Smooth muscle cell (in vitro differentiated cells): Measurements from ENCODE around the gene ZC3H7B. TPM values are rescaled to one million over a fixed set of nuclear protein-coding genes. Genes with fewer than 3 reads are reported as not detected.

Experiments used
- DNase-seq: peaks from one replicate; lab custom pipeline; 2025; ENCODE audit not compliant: unreplicated experiment; lab: John Stamatoyannopoulos, UW
- H2AFZ ChIP-seq: fragments of 200-600 bp; sonication (generic); 2 replicates; pipeline ENCODE4 v1.6.0; 2016; ENCODE audit warnings: antibody characterized with exemption, low read depth, mild to moderate bottlenecking
- H3F3A ChIP-seq: fragments of 200-600 bp; sonication (generic); 2 replicates; pipeline ENCODE4 v1.6.0; 2017; ENCODE audit warnings: antibody characterized with exemption, low read depth
- H3K27ac ChIP-seq: fragments of 200-600 bp; sonication (generic); 2 replicates; pipeline ENCODE4 v1.5.1; 2016; ENCODE audit warnings: low read depth, mild to moderate bottlenecking
- H3K27me3 ChIP-seq: fragments of 200-600 bp; sonication (generic); 2 replicates; pipeline ENCODE4 v1.6.1; 2016; ENCODE audit warnings: low read depth, mild to moderate bottlenecking
- H3K36me3 ChIP-seq: fragments of 200-600 bp; sonication (generic); 2 replicates; pipeline ENCODE4 v1.5.1; 2016; ENCODE audit warnings: low read depth
- H3K4me1 ChIP-seq: fragments of 200-600 bp; sonication (generic); 2 replicates; pipeline ENCODE4 v1.5.1; 2016; ENCODE audit warnings: low read depth
- H3K4me2 ChIP-seq: fragments of 200-600 bp; sonication (generic); 2 replicates; pipeline ENCODE4 v1.6.0; 2016; ENCODE audit warnings: mild to moderate bottlenecking
- H3K4me3 ChIP-seq: fragments of 200-600 bp; sonication (generic); 2 replicates; pipeline ENCODE4 v1.5.1; 2016; ENCODE audit warnings: mild to moderate bottlenecking
- H3K79me2 ChIP-seq: fragments of 200-600 bp; sonication (generic); 2 replicates; pipeline ENCODE4 v1.6.0; 2016; ENCODE audit warnings: low read depth, mild to moderate bottlenecking
- H3K9ac ChIP-seq: fragments of 200-600 bp; sonication (generic); 2 replicates; pipeline ENCODE4 v1.6.0; 2016; ENCODE audit warnings: low read depth
- H3K9me3 ChIP-seq: fragments of 200-600 bp; sonication (generic); replicated peaks from 2 replicates; pipeline ENCODE4 v1.5.1; 2016; ENCODE audit warnings: low read depth
- H4K20me1 ChIP-seq: fragments of 200-600 bp; sonication (generic); 2 replicates; pipeline ENCODE4 v1.6.0; 2016; ENCODE audit warnings: low read depth
- CTCF ChIP-seq: fragments of 200-600 bp; sonication (generic); IDR thresholded peaks from 2 replicates; pipeline ENCODE4 v1.5.1; 2017; ENCODE audit warnings: borderline replicate concordance, mild to moderate bottlenecking, antibody characterized with exemption; ENCODE audit not compliant: insufficient read depth, poor library complexity, severe bottlenecking
- WGBS: methylation state at CpG from one replicate; pipeline ENCODE4 v1.1.7; 2016; ENCODE audit warnings: low lambda C conversion rate; 5-methylcytosine and 5-hydroxymethylcytosine counted together
- polyA plus RNA-seq: library from polyadenylated mRNA; unstranded; fragments of >200 nt; fragmentation: Nextera tagmentation; extraction: Ambion mirVana; gene quantifications from 2 replicates; pipeline ENCODE4 v1.2.1, GENCODE V29; 2016
- total RNA-seq: library from RNA; depleted of rRNA; stranded (reverse); fragments of >200 nt; gene quantifications from 2 replicates; pipeline ENCODE4 v1.2.3, GENCODE V29; 2014

ZC3H7B gene
- total and polyA plus RNA-seq, 2 experiments from 2014 or later: 3.7 to 20.6 TPM

- no peak for DNase-seq
- Histone ChIP-seq H3F3A (no peaks in the 10 kb centered on the region), H3K4me2 (no peak overlapping the region), H3K27ac (no peak overlapping the region), H3K4me3 (no peak overlapping the region), H2AFZ (no peak overlapping the region), H3K36me3 (peaks cover 7% of the 10 kb centered on the region), H3K79me2 (no peaks in the 10 kb centered on the region), H3K9ac (no peak overlapping the region), H3K27me3 (no peaks in the 10 kb centered on the region), H3K9me3 (no peaks in the 10 kb centered on the region), H4K20me1 (peaks cover 20% of the 10 kb centered on the region), H3K4me1 (no peaks in the 10 kb centered on the region)
- WGBS: 95% methylated on average over 15 of the region's 15 CpGs
- no peak for TF ChIP-seq CTCF
These were observed 36.9 kb upstream of the ZC3H7B start for GRCh38 chr22:41264408-41264941.

- WGBS: 98% methylated on average over 16 of the region's 16 CpGs
These were observed 33.4 kb upstream of the ZC3H7B start for GRCh38 chr22:41267958-41268357.

GRCh38 chr22:41271787-41272186 lies 29.5 kb upstream of the ZC3H7B start:
- Histone ChIP-seq H3K79me2 (no peaks in the 10 kb centered on the region), H2AFZ (no peak overlapping the region), H3K9me3 (no peaks in the 10 kb centered on the region), H3K4me3 (no peak overlapping the region), H3K4me2 (no peak overlapping the region), H3K4me1 (no peaks in the 10 kb centered on the region), H3K27ac (no peak overlapping the region), H4K20me1 (peaks cover 3% of the 10 kb centered on the region), H3K36me3 (peaks cover 18% of the 10 kb centered on the region), H3K9ac (no peak overlapping the region), H3K27me3 (no peaks in the 10 kb centered on the region), H3F3A (no peaks in the 10 kb centered on the region)
- no peak for TF ChIP-seq CTCF
- 93% methylated on average over 9 of the region's 9 CpGs for WGBS
- DNase-seq: no peak

More at GRCh38 chr22:41267958-41268357, 33.4 kb upstream of the ZC3H7B start:
- no peak overlapping the region for H3K27ac ChIP-seq
- H3K9ac ChIP-seq: no peak overlapping the region
- no peak for TF ChIP-seq CTCF
- no peaks in the 10 kb centered on the region for H3K27me3 ChIP-seq
- no peaks in the 10 kb centered on the region for H3K79me2 ChIP-seq
- no peak for DNase-seq
- H3K9me3 ChIP-seq: no peaks in the 10 kb centered on the region
- H2AFZ ChIP-seq: no peak overlapping the region
- no peaks in the 10 kb centered on the region for H3K4me1 ChIP-seq
- peaks cover 8% of the 10 kb centered on the region for H3K36me3 ChIP-seq
- peaks cover 18% of the 10 kb centered on the region for H4K20me1 ChIP-seq
- H3F3A ChIP-seq: no peaks in the 10 kb centered on the region
- no peak overlapping the region for H3K4me2 ChIP-seq
- H3K4me3 ChIP-seq: no peak overlapping the region

- Histone ChIP-seq H4K20me1 (peaks cover 3% of the 10 kb centered on the region), H3K27me3 (no peaks in the 10 kb centered on the region), H3K9me3 (no peaks in the 10 kb centered on the region), H2AFZ (no peak overlapping the region), H3K27ac (no peak overlapping the region), H3K4me2 (no peak overlapping the region), H3K36me3 (peaks cover 11% of the 10 kb centered on the region), H3K4me3 (no peak overlapping the region), H3K9ac (no peak overlapping the region), H3K4me1 (no peaks in the 10 kb centered on the region), H3F3A (no peaks in the 10 kb centered on the region), H3K79me2 (peaks cover 2% of the 10 kb centered on the region)
- TF ChIP-seq CTCF: no peak
- no peak for DNase-seq
- WGBS: over 99% methylated on average over 7 of the region's 7 CpGs
These were observed 28.2 kb upstream of the ZC3H7B start for GRCh38 chr22:41273128-41273527.
